Neural cell (in vitro differentiated cells): ENCODE data around the gene URB2. TPM values are rescaled to one million over a fixed set of nuclear protein-coding genes. Genes with fewer than 3 reads are reported as not detected.

Source experiments
- H2AFZ ChIP-seq: fragments of 200-600, 300-800 bp; sonication (generic), shearing (Covaris generic); 2 replicates; pipeline ENCODE4 v1.6.0; 2014; ENCODE audit warnings: low read depth, mild to moderate bottlenecking, antibody characterized with exemption, low read length, moderate library complexity
- H3F3A ChIP-seq: fragments of 200-600 bp; shearing (Covaris generic); 2 replicates; pipeline ENCODE4 v1.6.1; 2016; ENCODE audit warnings: mild to moderate bottlenecking, moderate library complexity, mixed read lengths, antibody characterized with exemption, low read length; ENCODE audit not compliant: insufficient read depth, poor library complexity, severe bottlenecking
- H3K27ac ChIP-seq: fragments of 200-600, 300-800 bp; sonication (generic), shearing (Covaris generic); 2 replicates; pipeline ENCODE4 v1.5.1; 2014; ENCODE audit warnings: mild to moderate bottlenecking, low read length, moderate library complexity
- H3K27me3 ChIP-seq: fragments of 300-800, 200-600 bp; sonication (generic), shearing (Covaris generic); 2 replicates; pipeline ENCODE4 v1.6.0; 2014; ENCODE audit warnings: mild to moderate bottlenecking, low read depth, low read length, moderate library complexity; ENCODE audit not compliant: insufficient read depth
- H3K36me3 ChIP-seq: fragments of 300-800, 200-600 bp; sonication (generic), shearing (Covaris generic); 2 replicates; pipeline ENCODE4 v1.5.1; 2014; ENCODE audit warnings: mild to moderate bottlenecking, antibody characterized with exemption, low read length, moderate library complexity; ENCODE audit not compliant: insufficient read depth
- H3K4me2 ChIP-seq: fragments of 300-800, 200-600 bp; sonication (generic), shearing (Covaris generic); 2 replicates; pipeline ENCODE4 v1.6.0; 2014; ENCODE audit warnings: mild to moderate bottlenecking, low read length
- H3K4me3 ChIP-seq: fragments of 300-800, 200-600 bp; sonication (generic), shearing (Covaris generic); 2 replicates; pipeline ENCODE4 v1.5.1; 2014; ENCODE audit warnings: mild to moderate bottlenecking, low read length, moderate library complexity
- H3K79me2 ChIP-seq: fragments of 200-600 bp; shearing (Covaris generic); replicated peaks from 2 replicates; pipeline ENCODE4 v1.6.0; 2014; ENCODE audit warnings: mild to moderate bottlenecking, low read length, moderate library complexity; ENCODE audit not compliant: insufficient read depth
- H3K9ac ChIP-seq: fragments of 300-800, 200-600 bp; sonication (generic), shearing (Covaris generic); 2 replicates; pipeline ENCODE4 v1.6.1; 2016; ENCODE audit warnings: mild to moderate bottlenecking, low read length, mixed read lengths
- H3K9me2 ChIP-seq: fragments of 200-600 bp; shearing (Covaris generic); 2 replicates; pipeline ENCODE4 v1.6.1; 2016; ENCODE audit warnings: mild to moderate bottlenecking, low read length, mixed read lengths; ENCODE audit not compliant: insufficient read depth
- H3K9me3 ChIP-seq: fragments of 200-600, 300-800 bp; sonication (generic), shearing (Covaris generic); 2 replicates; pipeline ENCODE4 v1.6.1; 2016; ENCODE audit warnings: mild to moderate bottlenecking, mixed run types, low read length, moderate library complexity, mixed read lengths
- H4K20me1 ChIP-seq: fragments of 200-600 bp; shearing (Covaris generic); 2 replicates; pipeline ENCODE4 v1.6.1; 2016; ENCODE audit warnings: mild to moderate bottlenecking, mixed run types; ENCODE audit not compliant: insufficient read depth
- EP300 ChIP-seq: fragments of 450-650 bp; conservative IDR thresholded peaks from 2 replicates; pipeline ENCODE4 v1.6.1; 2014; ENCODE audit warnings: antibody characterized with exemption, mild to moderate bottlenecking, moderate library complexity; ENCODE audit not compliant: poor library complexity, severe bottlenecking
- EZH2 ChIP-seq: fragments of 200-600, 300-800 bp; shearing (Covaris generic), sonication (generic); IDR thresholded peaks from 2 replicates; pipeline ENCODE4 v1.6.1; 2014; ENCODE audit warnings: antibody characterized with exemption, low read length, borderline replicate concordance, mild to moderate bottlenecking; ENCODE audit not compliant: insufficient read depth, poor library complexity, severe bottlenecking
- MXI1 ChIP-seq: fragments of 450-650 bp; conservative IDR thresholded peaks from 2 replicates; pipeline ENCODE4 v1.6.1; 2014; ENCODE audit warnings: antibody characterized with exemption, mild to moderate bottlenecking; ENCODE audit not compliant: poor library complexity, severe bottlenecking
- POLR2AphosphoS5 ChIP-seq: IDR thresholded peaks from 2 replicates; pipeline ENCODE4 v1.6.1; 2012
- RAD21 ChIP-seq: fragments of 450-650 bp; conservative IDR thresholded peaks from 2 replicates; pipeline ENCODE4 v1.6.1; 2014; ENCODE audit warnings: antibody characterized with exemption, mild to moderate bottlenecking, moderate library complexity
- SMC3 ChIP-seq: fragments of 450-650 bp; conservative IDR thresholded peaks from 2 replicates; pipeline ENCODE4 v1.6.1; 2014; ENCODE audit warnings: antibody characterized with exemption, mild to moderate bottlenecking, moderate library complexity; ENCODE audit not compliant: poor library complexity
- TAF1 ChIP-seq: IDR thresholded peaks from 2 replicates; pipeline ENCODE4 v1.6.1; 2012; ENCODE audit warnings: low read depth
- polyA plus RNA-seq: library from polyadenylated mRNA; depleted of rRNA; stranded (reverse); fragments of >200 nt; gene quantifications from 2 replicates; pipeline ENCODE4 v1.2.3, GENCODE V29; 2014
- TF ChIP-seq, protein P1 (sequence below): IDR thresholded peaks from 2 replicates; pipeline ENCODE4 v1.6.1; 2012; ENCODE audit warnings: borderline replicate concordance
- TF ChIP-seq, protein P2 (sequence below): fragments of 450-650 bp; IDR thresholded peaks from 2 replicates; pipeline ENCODE4 v1.5.1; 2014; ENCODE audit warnings: antibody characterized with exemption, mild to moderate bottlenecking, moderate library complexity; ENCODE audit not compliant: poor library complexity, severe bottlenecking

URB2 gene
- polyA plus RNA-seq, 1 donor from 2014 or later = 5.7 TPM

DNA sequence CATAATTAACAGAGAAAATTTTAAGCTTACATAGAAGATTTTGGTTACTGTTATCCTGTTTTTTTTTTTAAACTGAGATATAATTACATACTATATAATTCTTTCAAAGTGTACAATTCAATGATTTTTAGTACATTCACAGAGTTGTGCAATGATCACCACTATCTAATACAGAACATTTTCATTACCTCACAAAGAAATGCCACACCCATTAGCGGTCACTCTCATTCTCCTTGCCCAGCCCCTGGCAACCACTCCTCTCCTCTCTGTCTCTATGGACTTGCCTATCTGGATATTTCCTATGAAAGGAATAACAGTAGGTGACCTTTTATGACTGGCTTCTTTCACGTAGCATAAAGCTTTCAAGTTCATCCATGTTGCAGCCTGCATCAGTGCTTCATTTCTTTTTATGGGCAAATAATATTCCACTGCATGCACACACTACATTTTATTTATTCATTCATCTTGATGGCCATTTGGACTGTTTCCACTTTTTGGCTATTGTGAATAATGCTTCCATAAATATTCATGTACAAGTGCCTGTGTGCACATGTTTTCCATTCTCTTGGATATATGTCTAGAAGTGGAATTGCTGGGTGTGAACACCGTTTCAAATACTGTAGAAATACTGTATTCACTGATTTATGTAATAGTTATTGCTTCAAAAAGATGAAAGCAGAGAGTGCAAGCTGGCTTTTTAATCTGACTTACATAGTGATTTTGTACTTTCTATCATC is 26.7 kb upstream of the URB2 start:
- no peak for TF ChIP-seq SMC3
- TF ChIP-seq RAD21 = no peak
- TF ChIP-seq, protein P1, sequence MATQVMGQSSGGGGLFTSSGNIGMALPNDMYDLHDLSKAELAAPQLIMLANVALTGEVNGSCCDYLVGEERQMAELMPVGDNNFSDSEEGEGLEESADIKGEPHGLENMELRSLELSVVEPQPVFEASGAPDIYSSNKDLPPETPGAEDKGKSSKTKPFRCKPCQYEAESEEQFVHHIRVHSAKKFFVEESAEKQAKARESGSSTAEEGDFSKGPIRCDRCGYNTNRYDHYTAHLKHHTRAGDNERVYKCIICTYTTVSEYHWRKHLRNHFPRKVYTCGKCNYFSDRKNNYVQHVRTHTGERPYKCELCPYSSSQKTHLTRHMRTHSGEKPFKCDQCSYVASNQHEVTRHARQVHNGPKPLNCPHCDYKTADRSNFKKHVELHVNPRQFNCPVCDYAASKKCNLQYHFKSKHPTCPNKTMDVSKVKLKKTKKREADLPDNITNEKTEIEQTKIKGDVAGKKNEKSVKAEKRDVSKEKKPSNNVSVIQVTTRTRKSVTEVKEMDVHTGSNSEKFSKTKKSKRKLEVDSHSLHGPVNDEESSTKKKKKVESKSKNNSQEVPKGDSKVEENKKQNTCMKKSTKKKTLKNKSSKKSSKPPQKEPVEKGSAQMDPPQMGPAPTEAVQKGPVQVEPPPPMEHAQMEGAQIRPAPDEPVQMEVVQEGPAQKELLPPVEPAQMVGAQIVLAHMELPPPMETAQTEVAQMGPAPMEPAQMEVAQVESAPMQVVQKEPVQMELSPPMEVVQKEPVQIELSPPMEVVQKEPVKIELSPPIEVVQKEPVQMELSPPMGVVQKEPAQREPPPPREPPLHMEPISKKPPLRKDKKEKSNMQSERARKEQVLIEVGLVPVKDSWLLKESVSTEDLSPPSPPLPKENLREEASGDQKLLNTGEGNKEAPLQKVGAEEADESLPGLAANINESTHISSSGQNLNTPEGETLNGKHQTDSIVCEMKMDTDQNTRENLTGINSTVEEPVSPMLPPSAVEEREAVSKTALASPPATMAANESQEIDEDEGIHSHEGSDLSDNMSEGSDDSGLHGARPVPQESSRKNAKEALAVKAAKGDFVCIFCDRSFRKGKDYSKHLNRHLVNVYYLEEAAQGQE = no peak
- TF ChIP-seq MXI1 = no peak
- Histone ChIP-seq H3K27me3 (no peaks in the 10 kb centered on the region), H3F3A (no peaks in the 10 kb centered on the region), H3K36me3 (no peaks in the 10 kb centered on the region), H3K4me3 (no peak overlapping the region), H3K4me2 (no peak overlapping the region), H3K9me3 (no peaks in the 10 kb centered on the region), H4K20me1 (no peaks in the 10 kb centered on the region), H3K27ac (no peak overlapping the region), H3K79me2 (no peaks in the 10 kb centered on the region), H2AFZ (no peak overlapping the region), H3K9me2 (no peaks in the 10 kb centered on the region), H3K9ac (no peak overlapping the region)

DNA sequence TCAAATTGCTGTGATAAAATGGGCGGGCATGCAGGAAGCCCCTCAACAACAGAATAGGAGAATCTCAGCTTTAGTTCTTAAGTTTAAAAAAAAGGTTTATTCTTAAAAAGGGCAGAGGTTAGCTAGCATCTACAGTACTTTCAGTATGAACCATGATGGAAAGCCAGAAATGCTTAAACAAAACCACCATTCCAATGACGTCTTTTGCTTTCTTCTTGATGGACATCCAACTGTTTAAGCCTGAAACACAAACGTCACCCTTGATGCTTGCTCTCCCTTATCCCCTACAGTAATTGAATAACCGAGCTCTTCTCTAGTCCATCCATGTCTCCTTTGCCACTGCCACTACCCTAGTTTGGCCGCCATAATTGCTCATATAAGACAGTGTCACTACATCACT is 25.8 kb upstream of the URB2 start:
- TF ChIP-seq MXI1 (no peak), TAF1 (no peak), SMC3 (no peak), RAD21 (no peak), POLR2AphosphoS5 (no peak), EZH2 (no peak), EP300 (no peak)
- TF ChIP-seq, protein P2, sequence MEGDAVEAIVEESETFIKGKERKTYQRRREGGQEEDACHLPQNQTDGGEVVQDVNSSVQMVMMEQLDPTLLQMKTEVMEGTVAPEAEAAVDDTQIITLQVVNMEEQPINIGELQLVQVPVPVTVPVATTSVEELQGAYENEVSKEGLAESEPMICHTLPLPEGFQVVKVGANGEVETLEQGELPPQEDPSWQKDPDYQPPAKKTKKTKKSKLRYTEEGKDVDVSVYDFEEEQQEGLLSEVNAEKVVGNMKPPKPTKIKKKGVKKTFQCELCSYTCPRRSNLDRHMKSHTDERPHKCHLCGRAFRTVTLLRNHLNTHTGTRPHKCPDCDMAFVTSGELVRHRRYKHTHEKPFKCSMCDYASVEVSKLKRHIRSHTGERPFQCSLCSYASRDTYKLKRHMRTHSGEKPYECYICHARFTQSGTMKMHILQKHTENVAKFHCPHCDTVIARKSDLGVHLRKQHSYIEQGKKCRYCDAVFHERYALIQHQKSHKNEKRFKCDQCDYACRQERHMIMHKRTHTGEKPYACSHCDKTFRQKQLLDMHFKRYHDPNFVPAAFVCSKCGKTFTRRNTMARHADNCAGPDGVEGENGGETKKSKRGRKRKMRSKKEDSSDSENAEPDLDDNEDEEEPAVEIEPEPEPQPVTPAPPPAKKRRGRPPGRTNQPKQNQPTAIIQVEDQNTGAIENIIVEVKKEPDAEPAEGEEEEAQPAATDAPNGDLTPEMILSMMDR = no peak
- TF ChIP-seq, protein P1 = no peak
- H3K9me3 ChIP-seq = no peaks in the 10 kb centered on the region
- H3K27ac ChIP-seq = no peak overlapping the region
- no peaks in the 10 kb centered on the region for H3K27me3 ChIP-seq
- no peak overlapping the region for H2AFZ ChIP-seq
- no peaks in the 10 kb centered on the region for H3K79me2 ChIP-seq
- no peak overlapping the region for H3K4me3 ChIP-seq
- H3K9me2 ChIP-seq = no peaks in the 10 kb centered on the region
- H4K20me1 ChIP-seq = no peaks in the 10 kb centered on the region
- peaks cover 2% of the 10 kb centered on the region for H3K36me3 ChIP-seq
- H3F3A ChIP-seq = no peaks in the 10 kb centered on the region
- no peak overlapping the region for H3K4me2 ChIP-seq
- no peak overlapping the region for H3K9ac ChIP-seq
